Right cardiac atrium (tissue), 5 donors: ENCODE data around the gene BCL2L11. TPM values are rescaled to one million over a fixed set of nuclear protein-coding genes. Genes with fewer than 3 reads are reported as not detected.
A peak's percentile ranks its signal among the peaks of the same experiment; 100 is the strongest.

ENCODE experiments used
- ATAC-seq, 2 donors: fragments of 200-7000 bp; cut with Tn5 transposase; one replicate each; pipeline versions ENCODE4 v1.8.0 to v1.9.1; 2020; ENCODE audit warnings: moderate library complexity in 2 of 2, mild to moderate bottlenecking in 1 of 2
- DNase-seq, 3 donors: peaks; one replicate each; pipeline ENCODE4 v3.0.0-alpha.2; 2020
- H3K27ac ChIP-seq: one replicate; pipeline ENCODE4 v1.5.1; 2013; ENCODE audit warnings: mild to moderate bottlenecking, low read length, control low read depth, moderate library complexity
- H3K27me3 ChIP-seq: one replicate; pipeline ENCODE4 v1.6.1; 2013; ENCODE audit not compliant: control insufficient read depth, insufficient read depth
- H3K4me1 ChIP-seq: one replicate; pipeline ENCODE4 v1.6.1; 2013; ENCODE audit warnings: low read length; ENCODE audit not compliant: control insufficient read depth, insufficient read depth
- H3K4me3 ChIP-seq: one replicate; pipeline ENCODE4 v1.5.1; 2013; ENCODE audit warnings: low read length, control low read depth
- H3K9me3 ChIP-seq: one replicate; pipeline ENCODE4 v1.6.1; 2013; ENCODE audit warnings: low read length; ENCODE audit not compliant: control insufficient read depth
- WGBS: extraction: QIAGEN DNeasy Blood & Tissue Kit; methylation state at CpG from one replicate; pipeline ENCODE4 v1.1.7; 2013; 5-methylcytosine and 5-hydroxymethylcytosine counted together
- intact Hi-C, 4 donors: fragments of 100-400 bp; cut with DNase I; formaldehyde crosslinking; loops; one replicate each; pipeline versions ENCODE4 v1.11.0 to v1.14.0; 2022 to 2023
- polyA plus RNA-seq: library from polyadenylated mRNA; stranded (reverse); fragments of 200-250 nt; gene quantifications from one replicate; pipeline ENCODE4 v1.2.3, GENCODE V29; 2013
- total RNA-seq, 4 donors: library from RNA; stranded (reverse); fragmentation: NEBNext Ultra II Directional; extraction: Animal tissue kit (Norgen Biotek cat#: 25700); gene quantifications; one replicate each; pipeline ENCODE4 v1.2.1, GENCODE V29; 2021
- donor health status: healthy with polysubstance abuse.
- donor health status: DM: no; HTN: yes; CAD: no.
- donor health status: DM: no; HTN: no; CAD: no.
- donor health status: DM: no; HTN: yes; CAD: no; lungs with severe emphysema.
- donor health status: DM: yes; HTN: yes; CAD: no.

BCL2L11 gene
- total and polyA plus RNA-seq, 5 donors: 6.2 to 21.7 (median 15.7) TPM

GRCh38 chr2:111209045-111209514 lies 88.4 kb downstream of the BCL2L11 start:
- no peak for ATAC-seq
- intact Hi-C loops: no loop called here
- WGBS: 98% methylated on average over 1 of the region's 1 CpG
- DNase-seq: no peak
- H3K4me1 ChIP-seq: no peaks in the 10 kb centered on the region
- no peaks in the 10 kb centered on the region for H3K9me3 ChIP-seq
- H3K27me3 ChIP-seq: no peaks in the 10 kb centered on the region
- no peak overlapping the region for H3K4me3 ChIP-seq
- no peak overlapping the region for H3K27ac ChIP-seq

DNA sequence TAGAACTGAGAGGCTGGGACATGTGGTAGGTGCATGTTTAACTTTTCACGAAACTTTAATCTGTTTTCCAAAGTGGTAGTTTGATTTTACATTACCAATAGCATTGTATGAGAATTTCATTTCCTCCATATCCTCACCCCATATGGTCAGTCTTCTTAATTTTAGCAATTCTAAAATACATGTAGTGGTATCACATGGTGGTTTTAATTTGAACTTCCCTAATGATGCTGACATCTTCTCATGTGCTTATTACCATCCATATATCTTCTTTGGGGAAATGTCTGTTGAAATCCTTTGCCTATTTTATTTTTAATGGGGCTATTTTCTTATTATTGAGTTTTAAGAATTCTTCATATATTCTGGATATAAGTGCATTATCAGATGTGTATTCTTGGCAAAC lies 89.3 kb downstream of the BCL2L11 start:
- Histone ChIP-seq H3K27ac (no peak overlapping the region), H3K4me1 (no peaks in the 10 kb centered on the region), H3K9me3 (no peaks in the 10 kb centered on the region), H3K27me3 (no peaks in the 10 kb centered on the region), H3K4me3 (no peak overlapping the region)
- intact Hi-C loops: no loop called here
- no peak for ATAC-seq
- DNase-seq: no peak
- 97% methylated on average over 1 of the region's 1 CpG for WGBS

DNA sequence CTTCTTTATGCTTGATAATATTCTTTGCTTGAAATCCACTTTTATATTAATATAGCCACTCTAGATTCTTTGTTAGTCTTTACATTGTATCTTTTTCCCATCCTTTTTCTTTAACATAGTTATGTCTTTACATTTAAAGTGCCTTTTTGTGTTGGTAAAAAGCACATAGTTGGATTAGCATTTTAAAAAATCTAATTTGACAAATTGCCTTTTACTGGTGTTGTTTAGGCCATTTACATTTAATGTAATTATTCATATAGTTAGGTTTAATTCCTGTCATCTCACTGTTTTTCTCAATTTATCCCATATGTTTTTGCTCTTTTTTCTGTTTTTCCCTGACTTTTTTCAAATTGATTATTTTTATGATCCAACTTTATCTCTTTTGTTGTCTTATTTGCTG lies 93.2 kb downstream of the BCL2L11 start:
- no peaks in the 10 kb centered on the region for H3K9me3 ChIP-seq
- H3K27ac ChIP-seq: no peak overlapping the region
- H3K4me3 ChIP-seq: no peak overlapping the region
- H3K4me1 ChIP-seq: peaks cover 4% of the 10 kb centered on the region
- DNase-seq (no peak), ATAC-seq (no peak)
- intact Hi-C loops: no loop called here
- no peaks in the 10 kb centered on the region for H3K27me3 ChIP-seq

DNA sequence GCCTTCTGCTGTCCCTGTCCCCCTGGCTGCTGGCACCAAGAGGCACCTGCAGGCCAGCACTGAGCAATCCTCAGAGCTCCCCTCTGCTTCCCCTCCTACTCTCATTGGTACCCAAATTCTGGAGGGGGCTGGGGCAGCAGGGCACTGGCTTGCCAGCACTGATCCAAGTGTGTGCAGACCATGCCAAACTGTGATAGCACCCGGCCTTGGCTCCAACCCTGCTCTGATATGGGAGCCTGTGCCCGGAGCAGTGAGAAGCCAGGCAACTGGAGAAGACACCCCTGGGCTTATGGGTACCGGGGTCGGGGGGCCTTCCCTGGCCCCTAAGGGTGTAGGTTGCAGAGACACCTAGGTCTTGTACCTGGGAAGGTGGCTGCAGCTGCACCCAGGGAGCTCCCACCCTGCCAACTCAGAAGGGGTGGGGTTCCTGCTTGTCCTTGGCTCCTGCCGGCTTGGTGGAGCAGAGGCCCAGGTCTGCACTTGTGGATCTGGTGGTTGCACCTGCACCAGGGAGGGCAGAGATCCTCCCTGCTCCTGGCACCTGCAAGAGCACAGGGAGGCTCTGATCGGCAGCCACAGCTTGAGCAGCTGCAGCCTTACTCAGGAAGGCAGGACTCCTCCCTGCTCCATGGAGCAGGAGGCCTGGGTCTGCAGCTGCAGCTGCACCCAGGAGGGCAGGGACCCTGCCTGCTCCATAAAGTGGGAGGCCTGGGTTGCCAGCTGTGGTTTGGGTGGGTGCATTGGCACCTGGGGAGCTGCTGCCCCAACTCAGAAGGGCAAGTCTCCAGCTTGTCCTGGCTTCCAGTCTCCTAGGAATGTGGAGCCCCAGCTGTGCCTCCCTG lies 96.3 kb downstream of the BCL2L11 start:
- Histone ChIP-seq H3K27ac (no peak overlapping the region), H3K4me3 (no peak overlapping the region), H3K4me1 (peaks cover 4% of the 10 kb centered on the region), H3K9me3 (no peaks in the 10 kb centered on the region), H3K27me3 (no peaks in the 10 kb centered on the region)
- DNase-seq (peak in 1 of 3 donors; percentile 63), ATAC-seq (peak; percentile 44 to 75)
- intact Hi-C loops: no loop called here
- 76% methylated on average over 6 of the region's 6 CpGs for whole genome bisulfite sequencing
